Astrocyte (in vitro differentiated cells and primary cell): Measurements from ENCODE around the gene ROR2.

ENCODE experiments used
- CTCF ChIP-seq: IDR thresholded peaks from 2 replicates; pipeline ENCODE4 v1.5.1; 2011; ENCODE audit warnings: low read depth, mild to moderate bottlenecking, inconsistent platforms, low read length, moderate library complexity; ENCODE audit not compliant: insufficient read depth
- EZH2 ChIP-seq: IDR thresholded peaks from 2 replicates; pipeline ENCODE4 v1.6.1; 2012; ENCODE audit warnings: mild to moderate bottlenecking, low read length, inconsistent platforms; ENCODE audit not compliant: insufficient read depth

- TF ChIP-seq CTCF, result no peak
- no peak for TF ChIP-seq EZH2
These were observed 13.7 kb upstream of the ROR2 start for GRCh38 chr9:91963711-91964240.
